ENCODE measurements around the gene BCAT1. TPM values are rescaled to one million over a fixed set of nuclear protein-coding genes. Genes with fewer than 3 reads are reported as not detected.

The BCAT1 gene
- total and polyA plus RNA-seq, 2 donors (not counting 3 experiments of a cell fraction or from before 2014, with no cell fraction given) = 21.6 to 267 TPM

DNA sequence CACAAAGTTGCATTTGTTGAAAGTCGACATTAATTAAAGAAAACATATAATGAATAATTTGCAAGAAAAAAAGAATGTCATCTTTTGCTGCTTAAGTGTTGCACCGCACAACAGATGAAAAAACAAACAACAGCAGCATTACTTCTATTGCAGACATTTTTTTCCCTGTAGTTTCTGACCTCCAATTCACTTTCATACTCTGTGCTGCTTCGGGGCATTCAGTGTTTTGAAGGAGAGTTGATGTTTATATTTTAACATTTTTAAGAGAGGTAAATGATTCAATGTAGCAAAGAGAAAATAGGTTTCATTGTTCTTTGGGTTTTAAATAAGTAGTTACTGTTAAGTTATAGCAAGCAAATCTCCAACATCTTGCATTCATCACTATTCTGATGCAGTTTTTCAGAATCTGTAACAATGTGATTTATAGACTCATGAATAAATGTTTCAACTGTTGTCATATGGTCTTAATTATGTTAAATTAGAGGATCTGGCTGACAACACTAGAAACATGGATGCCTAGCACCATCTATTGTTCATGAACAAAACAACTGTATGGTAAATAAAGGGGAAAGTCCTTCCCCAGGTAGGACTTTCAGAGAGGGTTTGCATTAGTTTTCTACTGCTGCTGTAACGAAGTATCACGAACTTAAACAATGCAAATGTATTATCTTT, 168.1 kb downstream of the BCAT1 start:
- Histone ChIP-seq H3K4me2 (ENCODE audit: insufficient read depth, low read length) (no peak overlapping the region), H3K27me3 (ENCODE audit: control insufficient read depth in 2 of 2, insufficient read depth in 2 of 2, low read length in 2 of 2) (peaks cover 0 to 2% of the 10 kb centered on the region in 2 experiments), H3K79me2 (ENCODE audit: control insufficient read depth, insufficient read depth, low read length) (no peaks in the 10 kb centered on the region), H3K9ac (replicated peaks; ENCODE audit: extremely low read depth, insufficient read depth, low read length) (no peak overlapping the region), H3K27ac (ENCODE audit: insufficient read depth, low read depth, low read length) (no peak overlapping the region), H3K36me3 (ENCODE audit: control insufficient read depth in 2 of 2, extremely low read depth in 1 of 2, insufficient read depth in 2 of 2, low read length in 2 of 2) (no peaks in the 10 kb centered on the region), H4K20me1 (replicated peaks; ENCODE audit: control insufficient read depth, extremely low read depth, insufficient read depth, low read length) (no peaks in the 10 kb centered on the region), H2AFZ (ENCODE audit: low read depth, low read length) (no peak overlapping the region), H3K4me1 (ENCODE audit: control insufficient read depth, extremely low read depth, insufficient read depth, low read length) (no peaks in the 10 kb centered on the region), H3K9me3 (replicated peaks; ENCODE audit: control insufficient read depth, insufficient read depth, low read length) (no peaks in the 10 kb centered on the region), H3K9me1 (replicated peaks; ENCODE audit: control insufficient read depth, extremely low read depth, insufficient read depth, low read length) (no peaks in the 10 kb centered on the region), H3K4me3 (replicated peaks in 1 of 3; ENCODE audit: insufficient read depth in 1 of 3, low read depth in 1 of 3, low read length in 3 of 3) (no peak overlapping the region)
- dilution Hi-C loops (cut with MboI; ENCODE audit: extremely low pct_ligation_motif_present, low sequenced_read_pairs) (no loop called here), intact Hi-C loops (cut with micrococcal nuclease) (loop anchor here (1.0 kb wide), 1 partner anchor 1576 kb away; no protein-coding TSS in a partner anchor)
- FAIRE-seq (no peak), DNase-seq (ENCODE audit: low read depth, low spot score) (no peak)
- BruUV-seq (replicated peaks) = no TSS peak
- POLR2A ChIA-PET = no interaction called here
- TF ChIP-seq MAX (IDR thresholded peaks at IDR 0.05; ENCODE audit: insufficient read depth, insufficient read length) (no peak), POLR2A (IDR thresholded peaks at IDR 0.05; ENCODE audit: low read depth, low read length) (no peak), GATA2 (IDR thresholded peaks at IDR 0.05; ENCODE audit: insufficient read depth, insufficient read length, low read depth, low read length) (no peak), EZH2 (IDR thresholded peaks at IDR 0.05; ENCODE audit: borderline replicate concordance, low read depth, low read length, severe bottlenecking) (no peak), MYC (IDR thresholded peaks at IDR 0.05; ENCODE audit: low read depth, low read length) (no peak), FOS (IDR thresholded peaks at IDR 0.05; ENCODE audit: borderline replicate concordance, insufficient read depth, low read length) (no peak), CTCF (IDR thresholded peaks at IDR 0.05; ENCODE audit: extremely low read depth in 1 of 2, insufficient read depth in 1 of 2, low read depth in 1 of 2, low read length in 2 of 2) (no peak), JUN (IDR thresholded peaks at IDR 0.05; ENCODE audit: borderline replicate concordance, insufficient read depth, insufficient read length, low read depth) (no peak), POLR2AphosphoS5 (IDR thresholded peaks at IDR 0.05; ENCODE audit: insufficient read depth, low read depth, low read length) (no peak)
- CTCF ChIA-PET = interaction anchor here (0.9 kb wide), 1 partner anchor 768 kb away, joined by 3 read pairs; no protein-coding TSS in a partner anchor
